Measurements from ENCODE around the gene C22orf39.

- TF ChIP-seq WRNIP1 (IDR thresholded peaks at IDR 0.05; ENCODE audit: borderline replicate concordance, low read depth, low read length): no peak
- TF ChIP-seq, protein P1, sequence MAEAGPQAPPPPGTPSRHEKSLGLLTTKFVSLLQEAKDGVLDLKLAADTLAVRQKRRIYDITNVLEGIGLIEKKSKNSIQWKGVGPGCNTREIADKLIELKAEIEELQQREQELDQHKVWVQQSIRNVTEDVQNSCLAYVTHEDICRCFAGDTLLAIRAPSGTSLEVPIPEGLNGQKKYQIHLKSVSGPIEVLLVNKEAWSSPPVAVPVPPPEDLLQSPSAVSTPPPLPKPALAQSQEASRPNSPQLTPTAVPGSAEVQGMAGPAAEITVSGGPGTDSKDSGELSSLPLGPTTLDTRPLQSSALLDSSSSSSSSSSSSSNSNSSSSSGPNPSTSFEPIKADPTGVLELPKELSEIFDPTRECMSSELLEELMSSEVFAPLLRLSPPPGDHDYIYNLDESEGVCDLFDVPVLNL (IDR thresholded peaks at IDR 0.05; ENCODE audit: low read depth, low read length): no peak
- TF ChIP-seq NFXL1 (IDR thresholded peaks at IDR 0.05; ENCODE audit: borderline replicate concordance): no peak
- no peak for TF ChIP-seq CTCF (IDR thresholded peaks at IDR 0.05 in 2 of 3, conservative IDR thresholded peaks at IDR 0.05 in 1 of 3; ENCODE audit: control insufficient read depth in 2 of 3, extremely low read depth in 1 of 3, insufficient read depth in 1 of 3, low read depth in 3 of 3, low read length in 3 of 3)
- TF ChIP-seq SRF (IDR thresholded peaks at IDR 0.05; ENCODE audit: low read depth in 2 of 2, low read length in 2 of 2): no peak
- TF ChIP-seq EZH2 (IDR thresholded peaks at IDR 0.05; ENCODE audit: borderline replicate concordance, control insufficient read depth, low read depth, low read length): no peak
- TF ChIP-seq YY1 (IDR thresholded peaks at IDR 0.05; ENCODE audit: low read depth, low read length): no peak
- TF ChIP-seq CEBPB (IDR thresholded peaks at IDR 0.05; ENCODE audit: borderline replicate concordance in 1 of 2, low read depth in 2 of 2, low read length in 2 of 2): no peak
- no peak for TF ChIP-seq TARDBP (IDR thresholded peaks at IDR 0.05; ENCODE audit: borderline replicate concordance)
- no peak for TF ChIP-seq ZSCAN29 (IDR thresholded peaks at IDR 0.05)
Observed at GRCh38 chr22:19422440-19423301, 24.8 kb downstream of the C22orf39 start.
